Measurements from ENCODE around the gene IQSEC3. TPM values are rescaled to one million over a fixed set of nuclear protein-coding genes. Genes with fewer than 3 reads are reported as not detected.

Gene IQSEC3
- total RNA-seq, 2 experiments from 2014 or later: not detected

DNA sequence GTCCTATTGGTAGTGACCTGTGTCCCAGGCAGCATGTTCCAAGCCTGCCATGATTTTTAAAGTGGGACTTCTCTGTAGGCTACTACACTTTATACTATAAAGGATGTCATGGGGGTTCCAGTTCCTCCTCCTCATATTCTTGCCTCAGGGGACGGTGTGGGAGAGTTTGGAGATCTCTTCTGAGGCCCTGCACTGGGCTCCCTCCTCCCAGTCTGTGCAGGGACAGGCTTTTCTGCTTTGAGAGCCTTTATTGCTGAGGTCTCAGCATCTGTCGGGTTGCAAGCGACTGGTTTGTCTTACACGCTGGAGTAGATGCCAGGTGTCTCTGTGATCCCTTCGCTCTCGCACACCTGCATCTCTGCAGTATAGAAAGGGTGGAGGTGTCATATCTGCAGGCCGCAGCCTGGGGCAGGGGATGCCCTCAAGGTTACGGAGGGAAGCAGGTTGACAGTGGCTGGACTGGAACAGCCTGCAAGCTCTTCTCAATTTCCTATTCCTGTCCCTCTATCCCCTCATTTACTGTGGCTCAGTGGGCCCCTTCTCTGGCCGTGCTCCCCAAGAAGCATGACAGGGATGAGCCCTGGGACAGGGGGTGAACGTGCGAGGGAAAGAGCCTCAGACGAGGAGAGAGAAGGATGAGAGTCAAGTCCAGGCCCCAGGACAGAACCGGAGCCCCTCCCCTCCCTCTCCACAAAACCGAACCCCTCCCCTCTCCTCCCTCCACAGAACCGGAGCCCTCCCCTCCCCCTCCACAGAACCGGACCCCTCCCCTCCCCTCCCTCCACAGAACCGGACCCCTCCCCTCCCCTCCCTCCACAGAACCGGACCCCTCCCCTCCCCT, 96.1 kb downstream of the IQSEC3 start:
- Histone ChIP-seq H4K20me1 (ENCODE audit: insufficient read depth, low read length) (no peaks in the 10 kb centered on the region), H3K4me2 (ENCODE audit: low read length) (no peak overlapping the region), H3K79me2 (ENCODE audit: insufficient read depth, low read depth, low read length) (no peaks in the 10 kb centered on the region), H3K4me1 (ENCODE audit: insufficient read depth, low read length, poor library complexity, severe bottlenecking) (peaks cover 4% of the 10 kb centered on the region), H2AFZ (ENCODE audit: low read length) (no peak overlapping the region), H3K9me3 (ENCODE audit: low read length) (no peaks in the 10 kb centered on the region), H3K4me3 (ENCODE audit: low read depth, low read length, poor library complexity, severe bottlenecking) (no peak overlapping the region), H3K36me3 (ENCODE audit: insufficient read depth, low read length) (no peaks in the 10 kb centered on the region), H3K27ac (ENCODE audit: low read depth, low read length, poor library complexity, severe bottlenecking) (no peak overlapping the region), H3K9me2 (ENCODE audit: insufficient read depth, low read length) (no peaks in the 10 kb centered on the region)
- ChIA-PET CTCF (ENCODE audit: unreplicated experiment) (no interaction called here), POLR2A (no interaction called here)
- intact Hi-C loops (cut with micrococcal nuclease; ENCODE audit: unreplicated experiment): no loop called here
- TF ChIP-seq EZH2phosphoT487 (IDR thresholded peaks at IDR 0.05; ENCODE audit: borderline replicate concordance, low read depth, low read length) (no peak), CTCF (conservative IDR thresholded peaks at IDR 0.05; ENCODE audit: low read length) (no peak)
- BruUV-seq (replicated peaks): no TSS peak
- DNase-seq (ENCODE audit: low spot score): peak; percentile 46

- H3K79me2 ChIP-seq (ENCODE audit: insufficient read depth, low read depth, low read length): no peaks in the 10 kb centered on the region
- POLR2A ChIA-PET: no interaction called here
- TF ChIP-seq CTCF (conservative IDR thresholded peaks at IDR 0.05; ENCODE audit: low read length) (no peak), EZH2phosphoT487 (IDR thresholded peaks at IDR 0.05; ENCODE audit: borderline replicate concordance, low read depth, low read length) (no peak)
- no peak overlapping the region for H2AFZ ChIP-seq (ENCODE audit: low read length)
- H3K9me3 ChIP-seq (ENCODE audit: low read length): no peaks in the 10 kb centered on the region
- DNase-seq (ENCODE audit: low spot score): no peak
- H3K4me1 ChIP-seq (ENCODE audit: insufficient read depth, low read length, poor library complexity, severe bottlenecking): peaks cover 4% of the 10 kb centered on the region
- no peaks in the 10 kb centered on the region for H3K36me3 ChIP-seq (ENCODE audit: insufficient read depth, low read length)
- BruUV-seq (replicated peaks): no TSS peak
- intact Hi-C loops (cut with micrococcal nuclease; ENCODE audit: unreplicated experiment): no loop called here
- no peak overlapping the region for H3K27ac ChIP-seq (ENCODE audit: low read depth, low read length, poor library complexity, severe bottlenecking)
- CTCF ChIA-PET (ENCODE audit: unreplicated experiment): no interaction called here
- H3K4me3 ChIP-seq (ENCODE audit: low read depth, low read length, poor library complexity, severe bottlenecking): no peak overlapping the region
- no peak overlapping the region for H3K4me2 ChIP-seq (ENCODE audit: low read length)
- H3K9me2 ChIP-seq (ENCODE audit: insufficient read depth, low read length): no peaks in the 10 kb centered on the region
- no peaks in the 10 kb centered on the region for H4K20me1 ChIP-seq (ENCODE audit: insufficient read depth, low read length)
Observed at GRCh38 chr12:163406-163986, 96.9 kb downstream of the IQSEC3 start.

DNA sequence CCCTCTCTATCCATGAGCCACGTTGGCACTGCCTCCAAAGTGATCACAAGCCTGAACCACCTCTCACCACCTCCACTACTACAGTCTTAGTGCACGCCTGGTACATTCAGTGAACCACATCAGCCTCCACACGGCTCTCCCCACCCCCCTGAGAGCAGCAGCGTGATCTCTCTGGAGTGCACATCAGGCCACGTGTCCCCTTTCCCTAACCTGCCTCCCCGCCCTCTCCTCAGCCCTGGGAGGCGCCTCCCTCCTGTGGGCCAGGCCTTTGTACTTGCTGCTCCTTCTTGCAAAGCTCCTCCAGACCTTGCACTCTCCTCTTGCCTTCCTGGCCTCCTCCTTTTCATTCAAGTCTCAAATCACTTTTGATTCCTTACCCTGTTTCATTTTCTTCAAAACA, 97.6 kb downstream of the IQSEC3 start:
- H3K27ac ChIP-seq (ENCODE audit: low read depth, low read length, poor library complexity, severe bottlenecking): no peak overlapping the region
- POLR2A ChIA-PET: interaction anchor here (0.6 to 0.7 kb wide), 2 partner anchors 83 to 188 kb away, joined by 3 to 5 read pairs; no protein-coding TSS in a partner anchor
- H3K4me2 ChIP-seq (ENCODE audit: low read length): no peak overlapping the region
- CTCF ChIA-PET (ENCODE audit: unreplicated experiment): no interaction called here
- no peaks in the 10 kb centered on the region for H3K9me2 ChIP-seq (ENCODE audit: insufficient read depth, low read length)
- H3K79me2 ChIP-seq (ENCODE audit: insufficient read depth, low read depth, low read length): no peaks in the 10 kb centered on the region
- peaks cover 4% of the 10 kb centered on the region for H3K4me1 ChIP-seq (ENCODE audit: insufficient read depth, low read length, poor library complexity, severe bottlenecking)
- no peak overlapping the region; the same call in 1 of the 2 replicates for H2AFZ ChIP-seq (ENCODE audit: low read length)
- H3K36me3 ChIP-seq (ENCODE audit: insufficient read depth, low read length): no peaks in the 10 kb centered on the region
- H4K20me1 ChIP-seq (ENCODE audit: insufficient read depth, low read length): no peaks in the 10 kb centered on the region
- TF ChIP-seq EZH2phosphoT487 (IDR thresholded peaks at IDR 0.05; ENCODE audit: borderline replicate concordance, low read depth, low read length) (no peak), CTCF (conservative IDR thresholded peaks at IDR 0.05; ENCODE audit: low read length) (no peak)
- H3K9me3 ChIP-seq (ENCODE audit: low read length): no peaks in the 10 kb centered on the region
- intact Hi-C loops (cut with micrococcal nuclease; ENCODE audit: unreplicated experiment): no loop called here
- H3K4me3 ChIP-seq (ENCODE audit: low read depth, low read length, poor library complexity, severe bottlenecking): no peak overlapping the region
- BruUV-seq (replicated peaks): no TSS peak
- peak; percentile 7 for DNase-seq (ENCODE audit: low spot score)

Data from OCI-LY7 (cell line).